COLO668 (cell line): Measurements from ENCODE around the gene MARCHF11.

Experiments
- DNase-seq: peaks from one replicate; lab custom pipeline; 2025; ENCODE audit not compliant: unreplicated experiment; lab: John Stamatoyannopoulos, UW

The MARCHF11 gene

DNA sequence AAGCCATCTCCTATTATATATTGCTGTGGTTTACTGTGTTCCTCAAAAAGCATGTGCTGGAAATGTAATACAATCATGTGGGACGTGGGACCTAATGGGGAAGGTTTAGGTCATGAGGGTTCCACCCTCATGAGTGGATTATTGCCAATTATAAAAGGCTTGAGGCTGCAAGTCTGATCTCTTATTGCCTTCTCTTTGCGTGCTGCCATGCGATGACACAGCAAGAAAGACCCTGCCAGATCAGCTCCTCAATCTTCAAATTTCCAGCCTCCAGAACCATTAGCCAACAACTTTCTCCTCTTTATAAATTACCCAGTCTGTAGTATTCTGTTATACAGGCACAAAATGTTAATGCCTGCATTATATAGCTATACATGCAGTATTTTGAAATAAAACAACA is 45.4 kb downstream of the MARCHF11 start:
- no peak for DNase-seq

DNA sequence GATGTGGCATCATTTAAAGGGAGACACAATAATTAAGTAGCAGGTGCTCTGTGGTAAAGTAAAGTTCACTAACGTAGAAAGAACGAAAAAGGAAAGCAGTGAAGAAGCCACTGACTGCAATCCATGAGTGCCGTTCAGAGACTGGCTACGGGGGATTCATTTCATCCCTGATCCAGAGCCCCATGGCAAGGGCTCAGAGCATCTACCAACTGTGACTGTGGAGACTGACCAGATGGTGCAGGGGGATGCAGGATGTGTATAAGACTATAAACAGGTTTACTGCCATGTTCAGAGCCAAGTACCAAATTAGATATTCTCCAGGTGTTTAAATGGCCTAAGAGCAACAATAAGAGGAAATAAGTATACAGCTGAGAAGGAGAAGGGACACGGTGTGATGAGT is 47.7 kb downstream of the MARCHF11 start:
- no peak for DNase-seq

DNA sequence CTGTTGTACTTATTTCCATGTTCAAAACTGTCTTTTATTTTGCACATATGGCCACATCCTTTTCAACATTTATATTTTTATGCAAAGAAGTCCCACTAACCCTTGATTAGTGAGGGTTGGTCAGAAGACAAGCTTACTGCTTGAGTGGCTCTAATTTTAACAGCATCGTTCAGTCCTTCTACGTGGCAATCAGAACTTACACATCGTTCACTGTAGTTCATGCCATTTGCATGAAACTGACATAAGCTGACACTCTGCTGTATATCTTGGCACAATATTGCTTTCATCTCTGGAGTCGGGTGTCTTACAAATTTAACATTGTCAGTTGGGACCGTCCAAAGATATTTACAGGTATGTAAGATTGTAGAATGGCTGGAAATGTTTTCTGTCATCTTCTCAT is 50.6 kb downstream of the MARCHF11 start:
- DNase-seq = no peak

DNA sequence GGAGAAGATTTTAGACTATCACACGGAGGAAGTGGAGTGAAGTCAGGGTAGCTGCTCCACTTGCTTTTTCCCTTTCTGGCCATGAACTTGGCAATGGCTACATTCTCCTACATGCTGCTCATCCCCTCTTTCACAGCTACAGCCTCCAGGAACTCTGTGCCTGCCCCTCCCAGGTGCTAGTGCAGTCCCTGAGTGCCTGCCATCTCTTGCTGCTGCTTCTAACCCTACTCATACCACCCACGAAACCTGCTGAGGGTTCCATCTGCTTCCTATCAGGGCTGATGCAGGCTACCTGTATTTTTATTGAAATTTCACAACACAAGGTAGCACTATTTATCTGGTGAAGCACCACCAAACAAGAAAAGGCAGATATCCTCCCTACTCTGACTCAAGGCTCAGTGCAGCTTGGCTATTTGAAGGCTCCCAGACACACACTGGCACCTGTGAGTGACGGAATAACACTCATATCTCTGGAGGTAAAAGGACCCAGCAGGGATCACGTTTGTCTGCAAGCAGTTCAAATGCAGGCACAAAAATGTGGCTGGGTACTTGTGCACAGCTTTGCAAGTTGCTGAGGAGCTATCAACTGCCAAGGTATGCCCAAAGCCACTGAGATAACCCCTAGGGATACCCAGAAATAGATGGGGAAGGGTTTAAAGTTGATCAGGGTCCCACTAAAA is 51.6 kb downstream of the MARCHF11 start:
- DNase-seq = no peak

DNA sequence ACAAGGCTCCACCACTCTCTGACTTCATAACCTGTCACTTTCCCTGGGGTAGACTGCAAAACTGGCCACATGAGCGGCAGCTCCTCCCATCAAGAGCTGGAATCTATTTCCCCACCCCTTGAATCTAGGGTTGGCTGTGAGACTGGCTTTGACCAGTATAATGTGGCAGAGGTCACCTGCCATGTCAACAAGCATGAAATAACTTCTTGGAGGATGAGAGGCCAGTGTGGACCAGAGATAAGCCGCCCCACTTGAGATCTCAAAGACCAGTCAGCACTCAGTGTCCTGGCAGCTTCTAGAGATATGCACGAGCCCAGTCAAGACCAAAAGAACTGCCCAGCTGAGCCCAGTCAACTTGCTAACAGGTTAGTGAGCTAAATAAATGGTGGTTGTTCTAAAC is 59.0 kb downstream of the MARCHF11 start:
- DNase-seq = no peak

DNA sequence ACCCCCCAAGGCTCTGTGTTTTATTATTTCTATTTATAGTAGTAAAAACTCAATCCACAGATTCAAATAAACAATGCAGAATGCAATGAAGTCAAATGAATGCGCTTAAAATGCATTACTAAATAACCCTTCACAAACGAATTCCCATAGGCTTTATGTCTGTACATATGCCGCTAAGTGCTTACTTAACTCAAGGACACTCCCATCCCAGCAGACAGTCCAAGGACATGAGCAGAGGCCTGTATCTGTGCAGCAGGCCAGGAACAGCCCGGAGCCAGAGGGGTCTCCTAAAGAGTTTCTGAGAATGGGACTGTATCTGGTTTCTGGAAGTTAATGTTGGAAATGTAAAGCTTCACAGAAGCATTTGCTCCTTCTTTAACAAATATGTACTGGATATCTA is 59.8 kb downstream of the MARCHF11 start:
- DNase-seq = no peak

DNA sequence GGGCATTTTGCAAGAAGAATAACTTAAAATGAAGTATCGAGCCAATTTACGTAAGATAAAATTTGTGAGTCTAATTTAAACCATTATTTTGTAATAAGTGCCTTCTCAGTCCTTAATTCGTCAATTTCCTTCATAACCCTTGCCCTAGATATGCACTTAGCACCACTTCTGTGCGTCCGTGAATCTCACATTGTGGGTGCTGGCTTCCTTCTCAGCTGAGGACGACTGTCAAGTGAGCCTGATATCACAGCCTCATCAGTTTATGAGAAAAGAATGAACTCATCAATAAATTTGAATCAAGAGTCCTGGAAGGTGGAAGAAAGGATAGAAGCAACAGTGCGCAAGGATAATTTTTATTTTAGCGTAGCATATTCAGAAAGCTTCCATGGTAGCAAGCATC is 64.5 kb downstream of the MARCHF11 start:
- no peak for DNase-seq

DNA sequence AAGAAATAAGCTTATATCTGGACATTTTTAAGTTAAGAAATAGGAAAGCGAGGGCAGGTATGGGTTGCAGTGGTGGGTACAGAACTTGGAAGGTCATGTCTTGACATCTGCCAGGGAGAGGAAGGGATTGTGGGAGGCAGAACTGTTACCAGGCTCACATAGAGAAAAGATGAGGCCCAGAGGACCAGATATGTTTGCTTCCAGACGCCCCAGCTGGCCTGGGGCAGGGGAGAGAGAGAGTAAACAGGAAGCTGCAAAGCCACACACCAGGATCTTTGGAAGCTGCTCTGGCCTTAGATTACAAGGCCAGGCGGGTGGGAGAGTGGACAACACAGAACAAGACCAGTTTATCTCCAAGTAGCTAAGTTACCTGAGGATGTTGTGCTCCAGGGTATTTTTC is 71.2 kb downstream of the MARCHF11 start:
- peak; percentile 52 for DNase-seq

DNA sequence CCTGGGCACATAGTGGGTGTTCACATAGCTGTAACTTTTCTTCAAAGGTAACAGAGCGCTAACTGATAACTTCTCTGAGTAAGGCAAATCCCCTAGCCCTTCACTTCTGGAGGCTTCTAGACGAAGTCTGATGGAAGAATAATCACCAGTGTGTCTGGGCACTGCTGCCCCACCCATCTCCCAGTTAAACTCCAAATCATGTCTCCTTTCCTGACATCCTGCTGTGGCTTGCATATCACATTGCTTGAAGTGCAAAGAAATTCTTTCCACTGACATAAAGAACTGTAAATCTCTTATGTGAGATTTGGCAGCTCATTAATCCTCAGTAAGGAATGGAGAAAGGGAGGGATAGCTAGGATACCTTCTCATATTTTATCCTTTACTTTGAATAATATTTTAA is 74.6 kb downstream of the MARCHF11 start:
- DNase-seq = no peak

DNA sequence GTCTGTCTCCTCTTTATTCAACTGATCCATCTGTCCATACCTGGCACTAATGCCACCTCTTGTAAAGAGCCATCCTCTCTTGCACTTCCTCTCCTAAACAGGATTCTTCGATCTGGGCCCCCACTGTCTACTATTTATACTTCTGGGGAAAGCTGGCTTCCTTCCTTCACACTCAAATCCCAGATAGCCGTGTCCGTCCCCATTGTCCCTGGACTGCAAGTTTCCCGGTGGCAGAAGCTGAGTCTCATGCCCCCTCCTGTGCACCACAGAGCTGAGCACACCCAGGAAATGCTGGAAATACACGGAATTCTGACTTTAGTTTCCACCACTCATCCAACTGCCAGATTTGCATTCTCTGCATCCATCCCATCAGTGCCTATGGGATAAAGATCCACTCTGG is 84.0 kb downstream of the MARCHF11 start:
- DNase-seq = no peak

DNA sequence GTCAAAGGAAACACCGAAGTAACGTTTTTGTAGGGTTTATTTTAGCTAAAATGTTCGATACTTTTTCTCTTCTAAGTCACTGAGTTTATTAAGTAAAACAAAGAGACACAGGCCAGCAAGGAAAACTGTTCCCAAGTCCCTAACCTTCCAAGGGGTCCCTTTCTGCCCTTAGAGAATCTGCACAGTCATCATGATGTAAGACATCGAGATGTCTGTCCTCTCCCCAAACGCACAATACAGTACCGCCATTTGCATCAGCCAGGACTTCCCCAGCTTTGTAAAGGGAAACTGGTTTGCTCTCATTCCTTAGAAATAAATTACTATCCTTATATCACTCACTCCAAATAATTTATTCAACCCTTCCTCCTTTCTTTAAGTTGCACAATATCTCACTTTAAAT is 89.3 kb downstream of the MARCHF11 start:
- no peak for DNase-seq

DNA sequence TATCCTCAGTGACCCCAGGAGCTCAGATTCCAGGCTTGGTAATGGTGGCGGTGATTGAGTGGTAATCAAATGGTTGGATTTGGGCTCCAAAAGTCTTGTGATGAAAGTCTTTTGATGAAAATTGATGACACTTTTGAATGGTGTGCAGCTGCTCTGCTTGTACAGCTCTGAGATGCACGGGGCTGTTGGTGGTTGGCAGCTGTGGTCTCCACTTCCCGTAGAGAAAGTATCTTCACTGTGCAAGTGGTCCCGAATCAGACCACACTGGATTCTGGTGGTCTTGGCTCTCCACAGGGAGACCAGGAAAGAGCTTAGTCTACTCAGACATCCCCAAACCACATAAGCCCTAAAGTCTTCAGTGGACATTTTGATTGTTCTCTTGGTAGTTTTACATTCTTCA is 96.6 kb downstream of the MARCHF11 start:
- no peak for DNase-seq

DNA sequence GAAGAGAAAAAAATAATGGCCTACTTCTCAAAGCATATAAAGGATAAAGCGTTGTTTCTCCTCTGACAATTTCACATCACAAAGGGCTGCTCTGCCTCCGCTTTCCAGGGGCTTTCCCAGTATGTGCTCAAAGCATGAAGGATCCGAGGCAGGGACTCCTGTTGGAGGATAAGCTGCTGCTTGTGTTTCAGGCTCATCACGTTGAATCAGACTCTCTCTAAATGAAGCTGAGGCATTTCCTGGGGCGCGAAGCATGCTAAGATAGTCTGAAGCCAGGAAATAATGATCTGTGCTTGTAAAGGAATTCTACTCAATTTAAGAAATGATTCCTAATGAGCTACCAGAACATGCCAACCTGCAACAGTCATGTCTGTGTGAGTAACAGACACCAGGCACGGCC is 97.5 kb downstream of the MARCHF11 start:
- DNase-seq = no peak

DNA sequence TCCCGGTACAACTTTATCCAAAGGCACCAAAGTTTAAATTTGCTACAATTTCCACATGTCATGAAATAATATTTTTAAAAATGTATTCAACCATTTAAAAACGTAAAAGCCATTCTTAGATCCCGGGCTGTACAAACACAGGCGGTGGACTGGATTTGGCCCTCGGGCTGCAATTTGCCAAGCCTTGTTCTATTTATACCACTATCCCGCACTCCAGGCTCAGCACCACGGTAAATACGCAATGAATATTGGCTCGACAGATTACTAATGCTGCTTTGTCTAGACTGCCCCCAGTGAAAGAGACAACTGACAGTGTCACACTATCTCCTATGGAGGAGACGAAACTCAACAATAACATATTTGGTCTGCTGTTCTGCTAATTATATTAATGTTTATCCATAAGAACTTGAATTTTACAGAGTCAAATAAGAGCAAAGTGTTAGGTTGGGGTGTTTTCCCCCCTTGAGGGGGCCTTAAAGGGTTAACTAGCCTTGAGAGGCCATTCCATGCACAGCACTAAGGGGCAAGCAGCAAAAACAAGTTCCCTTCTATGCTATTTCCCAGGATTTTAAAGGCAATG is 98.1 kb downstream of the MARCHF11 start:
- no peak for DNase-seq

DNA sequence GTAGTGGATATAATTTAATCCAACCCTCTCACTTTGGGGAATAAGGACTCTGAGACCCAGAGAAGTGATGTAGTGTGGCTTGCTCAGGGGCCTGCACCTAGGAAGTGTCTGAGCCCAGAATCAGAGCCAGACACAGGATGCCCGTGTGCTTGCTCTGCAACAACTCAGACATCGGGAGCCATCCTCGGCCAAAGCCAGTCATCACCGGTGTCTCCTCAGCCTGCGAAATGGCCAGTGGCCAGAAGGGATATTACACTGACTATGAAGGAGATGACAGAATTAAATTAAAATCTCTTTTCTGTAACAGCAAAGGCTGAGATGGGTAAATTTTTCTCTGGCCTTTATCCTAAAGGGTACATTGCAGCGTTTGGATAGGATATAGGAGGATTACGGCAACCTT is 102.9 kb downstream of the MARCHF11 start:
- DNase-seq = no peak

DNA sequence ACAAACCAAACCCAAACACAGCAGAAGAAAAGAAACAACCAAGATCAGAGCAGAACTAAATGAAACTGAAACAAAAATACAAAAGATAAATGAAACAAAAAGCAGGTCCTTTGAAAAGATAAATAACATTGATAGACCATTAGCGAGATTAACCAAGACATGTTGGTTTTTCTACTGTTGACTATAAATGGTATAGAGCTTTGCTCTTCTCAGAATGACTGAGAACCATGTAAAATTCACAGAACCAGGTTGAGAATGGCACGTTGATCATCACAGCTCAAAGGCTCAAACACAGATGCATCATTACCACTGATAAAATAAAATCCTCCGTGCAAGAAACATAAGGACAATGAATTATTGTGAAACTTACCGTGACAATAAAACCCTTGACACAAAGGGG is 105.2 kb downstream of the MARCHF11 start:
- no peak for DNase-seq

DNA sequence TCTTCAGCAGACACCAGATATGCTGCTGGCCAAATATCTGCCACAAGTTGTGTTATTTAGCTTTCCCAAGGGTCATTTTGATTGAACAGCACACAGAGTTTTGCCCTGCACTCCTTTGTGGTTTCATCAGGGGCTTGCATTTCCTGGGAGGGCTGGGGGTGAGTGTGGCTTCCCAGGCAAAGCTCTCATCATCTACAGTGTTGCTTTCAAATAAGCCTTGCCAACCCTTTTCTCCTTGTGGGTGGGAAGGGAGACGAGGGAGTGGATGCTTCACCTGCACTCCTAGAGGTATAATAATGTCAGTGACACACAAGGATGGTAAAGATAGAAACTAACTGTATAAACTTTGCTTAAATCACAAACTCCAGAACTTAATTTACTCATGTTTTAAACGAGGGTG is 107.0 kb downstream of the MARCHF11 start:
- DNase-seq = no peak

DNA sequence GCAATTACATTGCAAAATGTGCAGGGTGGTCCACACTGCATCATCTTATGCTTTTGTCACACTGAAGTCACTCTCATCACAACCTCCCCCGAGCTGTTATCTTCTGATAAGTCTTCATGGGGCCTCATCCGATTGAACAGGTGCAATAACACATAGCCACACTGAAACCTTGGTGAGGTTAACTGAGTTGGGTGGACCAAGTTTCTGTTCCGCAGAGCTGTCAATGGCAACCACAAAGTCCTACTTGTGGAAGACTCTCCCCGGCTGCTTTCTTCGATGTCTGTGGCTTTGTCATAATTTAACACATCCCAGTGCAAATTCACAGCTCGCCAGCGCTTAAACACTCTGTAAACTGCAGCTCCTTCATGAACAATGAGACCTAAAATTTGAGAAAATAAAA is 112.2 kb downstream of the MARCHF11 start:
- no peak for DNase-seq

DNA sequence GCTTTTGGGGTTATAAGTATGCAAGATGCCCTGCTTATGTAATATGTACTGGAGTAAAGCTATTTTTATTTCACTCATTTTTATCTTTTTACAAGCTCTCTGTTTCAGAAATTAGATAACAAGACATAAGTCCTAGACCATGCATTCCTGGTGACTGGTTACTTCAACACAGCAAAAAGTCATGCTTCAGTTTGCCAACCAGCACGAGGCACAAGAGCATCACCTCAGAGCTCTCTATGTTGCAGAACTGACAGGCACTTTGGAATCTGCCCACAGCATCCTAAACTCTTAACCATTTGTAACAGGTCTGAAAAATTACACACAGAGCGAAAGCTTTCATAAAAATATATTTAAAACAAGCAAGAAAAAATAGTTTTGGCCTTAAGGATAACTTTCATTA is 112.8 kb downstream of the MARCHF11 start:
- DNase-seq = no peak

DNA sequence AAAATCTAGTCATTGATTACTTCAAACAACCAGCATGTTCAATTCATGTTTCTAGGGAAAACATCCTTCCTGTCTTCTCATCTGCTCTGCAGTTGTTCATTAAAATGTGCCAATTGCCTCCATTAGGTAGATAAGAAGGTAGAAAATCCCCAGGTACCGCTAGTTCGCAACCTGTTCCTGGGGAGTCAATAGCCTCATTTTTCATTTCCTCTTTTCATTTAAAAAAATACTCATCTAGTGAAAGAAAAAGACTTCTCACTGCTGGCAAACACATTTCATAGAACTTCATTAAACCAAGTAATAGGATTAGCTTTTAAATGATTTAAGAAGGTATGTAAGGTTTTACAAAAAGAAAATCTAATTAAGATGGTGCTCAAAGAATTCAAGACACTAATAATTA is 113.3 kb downstream of the MARCHF11 start:
- no peak for DNase-seq

DNA sequence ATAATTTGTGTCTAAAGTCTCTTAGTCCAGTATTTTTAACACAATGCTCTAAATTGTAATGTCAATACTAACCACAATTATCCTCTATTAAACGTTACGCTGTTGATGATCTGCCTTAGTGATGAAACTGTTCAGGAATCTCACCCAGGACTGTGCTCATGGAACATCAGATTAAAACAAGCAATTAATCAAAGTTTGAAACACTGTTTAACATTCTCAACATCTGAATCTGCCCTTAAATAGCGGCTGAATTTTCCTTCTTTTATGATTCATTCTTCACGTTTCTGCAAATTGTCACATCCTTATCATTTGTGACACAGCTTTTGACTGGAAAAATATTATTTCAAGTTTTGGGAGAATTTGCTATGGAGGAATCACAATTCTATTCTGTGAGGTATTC is 113.8 kb downstream of the MARCHF11 start:
- DNase-seq = no peak

DNA sequence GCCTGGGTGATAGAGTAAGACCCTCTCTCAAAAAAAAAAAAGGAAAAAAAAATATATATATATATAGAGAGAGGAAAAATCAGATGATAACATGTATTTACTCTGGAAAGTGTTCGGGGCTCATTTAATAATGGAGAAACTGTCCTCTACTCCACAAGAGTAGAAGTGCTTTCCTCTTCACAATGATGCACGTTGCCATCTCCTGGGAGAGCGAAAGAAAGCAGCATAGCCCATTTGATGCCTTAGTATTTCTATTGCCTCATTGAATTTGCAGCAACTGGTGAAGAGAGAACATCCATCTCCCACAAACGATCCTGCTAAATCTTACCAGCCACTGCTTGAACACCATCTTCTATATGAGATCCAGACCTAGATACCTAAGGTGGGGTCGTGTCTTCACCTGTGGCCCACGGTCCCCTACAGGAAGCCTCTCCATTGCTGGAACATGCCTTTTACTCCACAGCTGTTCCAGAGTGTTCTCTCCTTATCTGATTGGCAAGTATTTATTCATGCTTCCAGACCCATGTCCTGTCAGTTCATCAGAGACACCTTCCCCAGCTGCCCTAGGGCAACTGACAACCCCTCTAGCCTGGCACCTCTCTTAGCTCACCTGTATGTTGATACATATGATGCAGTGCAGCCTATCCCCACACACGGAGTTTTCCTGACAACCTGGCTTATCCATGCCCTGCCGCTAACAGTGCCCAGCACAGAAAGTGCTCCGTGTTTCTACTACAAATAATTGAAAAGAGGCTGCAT is 115.3 kb downstream of the MARCHF11 start:
- DNase-seq = no peak

DNA sequence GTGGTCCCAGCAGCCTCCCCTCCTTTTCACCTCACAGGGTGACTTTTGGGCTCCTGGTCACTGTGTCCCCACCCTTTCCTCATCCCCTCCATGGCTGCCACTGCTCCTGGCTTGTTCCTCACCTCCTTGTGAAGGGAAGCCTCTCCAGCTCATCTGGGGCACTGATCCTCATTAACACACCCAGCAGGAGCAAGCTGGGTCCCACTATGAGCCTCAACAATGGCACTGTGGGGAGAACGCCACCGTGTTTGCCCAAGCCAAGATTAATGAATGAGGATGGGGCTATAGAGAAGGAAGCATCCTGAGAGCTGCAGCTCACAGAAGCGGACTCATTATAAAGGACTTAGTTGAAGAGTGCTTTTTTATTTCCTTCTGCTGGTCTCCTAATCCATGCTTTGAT is 118.4 kb downstream of the MARCHF11 start:
- no peak for DNase-seq
